Neural crest cell (in vitro differentiated cells): ENCODE measurements around the gene NPS. TPM values are rescaled to one million over a fixed set of nuclear protein-coding genes. Genes with fewer than 3 reads are reported as not detected.

Source experiments
- DNase-seq: peaks from one replicate; pipeline ENCODE4 v3.0.0; 2021; ENCODE audit warnings: low read depth, mixed read lengths, low spot score
- H3K27ac Mint-ChIP-seq: one replicate; pipeline ENCODE4 v1.8.0; 2021; ENCODE audit warnings: mild to moderate bottlenecking, mixed read lengths; ENCODE audit not compliant: unreplicated experiment
- H3K27me3 Mint-ChIP-seq: 2 replicates; pipeline ENCODE4 v1.8.0; 2021; ENCODE audit warnings: low read depth, mild to moderate bottlenecking, mixed read lengths
- H3K36me3 Mint-ChIP-seq: 2 replicates; pipeline ENCODE4 v1.8.0; 2021; ENCODE audit warnings: low read depth, mild to moderate bottlenecking, mixed read lengths
- H3K4me1 Mint-ChIP-seq: 2 replicates; pipeline ENCODE4 v1.8.0; 2021; ENCODE audit warnings: mixed read lengths
- H3K4me3 Mint-ChIP-seq: one replicate; pipeline ENCODE4 v1.8.0; 2021; ENCODE audit warnings: mild to moderate bottlenecking, mixed read lengths
- H3K9me3 Mint-ChIP-seq: 2 replicates; pipeline ENCODE4 v1.8.0; 2021; ENCODE audit warnings: mixed read lengths
- total RNA-seq: library from RNA; stranded (reverse); gene quantifications from 2 replicates; pipeline ENCODE4 v1.2.1, GENCODE V29; 2021
- TF ChIP-seq, protein P1 (sequence below): fragments of 200-600 bp; sonication (generic); conservative IDR thresholded peaks from 2 replicates; pipeline ENCODE4 v1.5.0; 2021; ENCODE audit warnings: antibody characterized with exemption, mild to moderate bottlenecking

The NPS gene
- total RNA-seq, 1 donor from 2014 or later = not detected

DNA sequence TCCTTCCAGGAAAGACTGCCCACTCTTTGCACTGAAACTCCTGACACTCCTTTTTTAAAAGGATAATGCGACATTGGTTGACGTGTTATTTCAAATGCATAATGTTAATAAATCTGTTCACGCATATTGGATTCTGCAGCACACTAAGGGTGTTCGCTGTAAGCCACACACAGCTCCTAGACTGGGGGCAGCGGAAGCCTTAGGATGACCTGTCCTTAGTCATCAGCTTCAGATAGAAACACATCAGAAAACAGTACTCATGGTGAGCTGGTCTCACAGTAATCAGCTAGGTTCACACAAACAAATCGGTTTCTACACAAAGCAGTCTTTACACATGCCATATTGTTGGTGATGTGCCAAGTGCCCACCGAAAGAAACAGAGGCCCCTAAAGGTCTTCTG, 4.3 kb downstream of the NPS start:
- Mint-ChIP-seq H3K36me3 (no peaks in the 10 kb centered on the region), H3K9me3 (no peaks in the 10 kb centered on the region), H3K4me3 (no peak overlapping the region), H3K27me3 (peaks cover 62% of the 10 kb centered on the region), H3K4me1 (no peaks in the 10 kb centered on the region), H3K27ac (no peak overlapping the region)
- TF ChIP-seq, protein P1, sequence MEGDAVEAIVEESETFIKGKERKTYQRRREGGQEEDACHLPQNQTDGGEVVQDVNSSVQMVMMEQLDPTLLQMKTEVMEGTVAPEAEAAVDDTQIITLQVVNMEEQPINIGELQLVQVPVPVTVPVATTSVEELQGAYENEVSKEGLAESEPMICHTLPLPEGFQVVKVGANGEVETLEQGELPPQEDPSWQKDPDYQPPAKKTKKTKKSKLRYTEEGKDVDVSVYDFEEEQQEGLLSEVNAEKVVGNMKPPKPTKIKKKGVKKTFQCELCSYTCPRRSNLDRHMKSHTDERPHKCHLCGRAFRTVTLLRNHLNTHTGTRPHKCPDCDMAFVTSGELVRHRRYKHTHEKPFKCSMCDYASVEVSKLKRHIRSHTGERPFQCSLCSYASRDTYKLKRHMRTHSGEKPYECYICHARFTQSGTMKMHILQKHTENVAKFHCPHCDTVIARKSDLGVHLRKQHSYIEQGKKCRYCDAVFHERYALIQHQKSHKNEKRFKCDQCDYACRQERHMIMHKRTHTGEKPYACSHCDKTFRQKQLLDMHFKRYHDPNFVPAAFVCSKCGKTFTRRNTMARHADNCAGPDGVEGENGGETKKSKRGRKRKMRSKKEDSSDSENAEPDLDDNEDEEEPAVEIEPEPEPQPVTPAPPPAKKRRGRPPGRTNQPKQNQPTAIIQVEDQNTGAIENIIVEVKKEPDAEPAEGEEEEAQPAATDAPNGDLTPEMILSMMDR = no peak
- DNase-seq = no peak

GRCh38 chr10:127556916-127557315, 7.8 kb downstream of the NPS start:
- H3K27ac Mint-ChIP-seq = no peak overlapping the region
- TF ChIP-seq, protein P1 = no peak
- H3K4me1 Mint-ChIP-seq = no peaks in the 10 kb centered on the region
- H3K36me3 Mint-ChIP-seq = no peaks in the 10 kb centered on the region
- no peaks in the 10 kb centered on the region for H3K9me3 Mint-ChIP-seq
- DNase-seq = peak; percentile 56
- no peak overlapping the region for H3K4me3 Mint-ChIP-seq
- peaks cover 76% of the 10 kb centered on the region for H3K27me3 Mint-ChIP-seq

GRCh38 chr10:127561647-127562046, 12.5 kb downstream of the NPS start:
- Mint-ChIP-seq H3K4me1 (no peaks in the 10 kb centered on the region), H3K9me3 (no peaks in the 10 kb centered on the region), H3K27me3 (peaks cover 78% of the 10 kb centered on the region), H3K27ac (no peak overlapping the region), H3K36me3 (no peaks in the 10 kb centered on the region), H3K4me3 (no peak overlapping the region)
- TF ChIP-seq, protein P1 = no peak
- no peak for DNase-seq

- no peak overlapping the region for H3K4me3 Mint-ChIP-seq
- peak; percentile 30 for DNase-seq
- no peaks in the 10 kb centered on the region for H3K36me3 Mint-ChIP-seq
- no peaks in the 10 kb centered on the region for H3K9me3 Mint-ChIP-seq
- TF ChIP-seq, protein P1 = peak; percentile 68
- no peak overlapping the region for H3K27ac Mint-ChIP-seq
- H3K27me3 Mint-ChIP-seq = peaks cover 72% of the 10 kb centered on the region
- H3K4me1 Mint-ChIP-seq = no peaks in the 10 kb centered on the region
These were observed 14.8 kb downstream of the NPS start for GRCh38 chr10:127563718-127564553.

- H3K9me3 Mint-ChIP-seq = no peaks in the 10 kb centered on the region
- TF ChIP-seq, protein P1 = no peak
- peaks cover 72% of the 10 kb centered on the region for H3K27me3 Mint-ChIP-seq
- H3K36me3 Mint-ChIP-seq = no peaks in the 10 kb centered on the region
- no peak for DNase-seq
- H3K4me1 Mint-ChIP-seq = no peaks in the 10 kb centered on the region
- no peak overlapping the region for H3K27ac Mint-ChIP-seq
- no peak overlapping the region for H3K4me3 Mint-ChIP-seq
These were observed 15.5 kb downstream of the NPS start for GRCh38 chr10:127564644-127565043.
